ENCODE data around the gene ZNF568.

Gene ZNF568

DNA sequence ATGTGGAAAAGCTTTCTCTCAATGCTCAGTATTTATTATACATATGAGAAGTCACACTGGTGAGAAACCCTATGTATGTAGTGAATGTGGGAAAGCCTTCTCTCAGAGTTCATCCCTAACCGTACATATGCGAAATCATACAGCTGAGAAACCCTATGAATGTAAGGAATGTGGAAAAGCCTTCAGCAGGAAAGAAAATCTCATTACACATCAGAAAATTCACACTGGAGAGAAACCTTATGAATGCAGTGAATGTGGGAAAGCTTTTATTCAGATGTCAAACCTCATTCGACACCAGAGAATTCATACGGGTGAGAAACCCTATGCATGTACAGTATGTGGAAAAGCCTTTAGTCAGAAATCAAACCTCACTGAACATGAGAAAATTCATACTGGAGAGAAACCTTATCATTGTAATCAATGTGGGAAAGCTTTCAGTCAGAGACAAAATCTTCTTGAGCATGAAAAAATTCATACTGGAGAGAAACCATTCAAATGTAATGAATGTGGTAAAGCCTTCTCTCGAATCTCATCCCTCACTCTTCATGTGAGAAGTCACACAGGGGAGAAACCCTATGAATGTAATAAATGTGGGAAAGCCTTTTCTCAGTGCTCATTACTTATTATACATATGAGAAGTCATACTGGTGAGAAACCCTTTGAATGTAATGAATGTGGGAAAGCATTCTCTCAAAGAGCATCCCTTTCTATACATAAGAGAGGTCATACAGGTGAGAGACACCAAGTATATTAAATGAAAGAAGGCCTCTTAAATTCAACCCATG is 34.4 kb downstream of the ZNF568 start:
- DNase-seq (no peak), ATAC-seq (ENCODE audit: insufficient read depth, low read depth) (no peak)
- Histone ChIP-seq H3K9me3 (ENCODE audit: insufficient read depth, low read length, severe bottlenecking) (peaks cover 26% of the 10 kb centered on the region), H3K27ac (ENCODE audit: low read length) (no peak overlapping the region), H3K79me2 (ENCODE audit: insufficient read depth, low read length) (no peaks in the 10 kb centered on the region), H4K20me1 (ENCODE audit: insufficient read depth, low read length) (no peaks in the 10 kb centered on the region), H3K9ac (ENCODE audit: low read depth, low read length) (no peak overlapping the region), H2AFZ (ENCODE audit: low read depth, low read length) (no peak overlapping the region), H3K4me3 (ENCODE audit: low read depth in 1 of 2, low read length in 2 of 2) (no peak overlapping the region), H3K4me2 (ENCODE audit: insufficient read depth, low read length) (no peak overlapping the region), H3K4me1 (ENCODE audit: insufficient read depth, low read length) (no peaks in the 10 kb centered on the region), H3K36me3 (ENCODE audit: insufficient read depth, low read length) (peaks cover 43% of the 10 kb centered on the region), H3K27me3 (ENCODE audit: insufficient read depth, low read length, poor library complexity) (no peaks in the 10 kb centered on the region)
- TF ChIP-seq CTCF (IDR thresholded peaks at IDR 0.05; ENCODE audit: borderline replicate concordance, extremely low read depth, low read length, poor library complexity, severe bottlenecking): no peak
- no peak for TF ChIP-seq EZH2 (IDR thresholded peaks at IDR 0.05; ENCODE audit: borderline replicate concordance, low read depth, low read length, severe bottlenecking)

DNA sequence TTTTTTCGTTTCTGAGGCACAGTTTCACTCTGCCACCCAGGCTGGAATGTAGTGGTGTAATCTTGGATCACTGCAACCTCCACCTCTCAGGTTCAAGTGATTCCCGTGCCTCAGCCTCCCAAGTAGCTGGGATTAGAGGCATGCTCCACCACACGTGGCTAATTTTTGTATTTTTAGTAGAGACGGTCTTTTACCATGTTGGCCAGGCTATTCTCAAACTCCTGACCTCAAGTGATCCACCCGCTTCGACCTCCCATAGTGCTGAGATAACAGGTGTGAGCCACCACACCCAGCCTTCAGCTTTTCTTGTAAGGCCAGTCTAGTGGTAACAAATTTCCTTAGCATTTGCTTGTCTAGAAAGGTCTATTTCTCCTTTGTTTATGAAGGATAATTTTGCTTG is 46.2 kb downstream of the ZNF568 start:
- Histone ChIP-seq H2AFZ (ENCODE audit: low read depth, low read length) (no peak overlapping the region), H3K9me3 (ENCODE audit: insufficient read depth, low read length, severe bottlenecking) (peaks cover 2% of the 10 kb centered on the region), H3K36me3 (ENCODE audit: insufficient read depth, low read length) (no peaks in the 10 kb centered on the region), H3K79me2 (ENCODE audit: insufficient read depth, low read length) (no peaks in the 10 kb centered on the region), H3K4me3 (ENCODE audit: low read depth in 1 of 2, low read length in 2 of 2) (no peak overlapping the region), H3K27ac (ENCODE audit: low read length) (no peak overlapping the region), H3K4me2 (ENCODE audit: insufficient read depth, low read length) (no peak overlapping the region), H4K20me1 (ENCODE audit: insufficient read depth, low read length) (no peaks in the 10 kb centered on the region), H3K4me1 (ENCODE audit: insufficient read depth, low read length) (no peaks in the 10 kb centered on the region), H3K9ac (ENCODE audit: low read depth, low read length) (no peak overlapping the region), H3K27me3 (ENCODE audit: insufficient read depth, low read length, poor library complexity) (no peaks in the 10 kb centered on the region)
- TF ChIP-seq EZH2 (IDR thresholded peaks at IDR 0.05; ENCODE audit: borderline replicate concordance, low read depth, low read length, severe bottlenecking) (no peak), CTCF (IDR thresholded peaks at IDR 0.05; ENCODE audit: borderline replicate concordance, extremely low read depth, low read length, poor library complexity, severe bottlenecking) (no peak)
- DNase-seq (no peak), ATAC-seq (ENCODE audit: insufficient read depth, low read depth) (no peak)

GRCh38 chr19:36963280-36963679 is 47.1 kb downstream of the ZNF568 start:
- Histone ChIP-seq H3K4me1 (ENCODE audit: insufficient read depth, low read length) (no peaks in the 10 kb centered on the region), H3K27me3 (ENCODE audit: insufficient read depth, low read length, poor library complexity) (no peaks in the 10 kb centered on the region), H3K27ac (ENCODE audit: low read length) (no peak overlapping the region), H3K79me2 (ENCODE audit: insufficient read depth, low read length) (no peaks in the 10 kb centered on the region), H2AFZ (ENCODE audit: low read depth, low read length) (no peak overlapping the region), H3K36me3 (ENCODE audit: insufficient read depth, low read length) (no peaks in the 10 kb centered on the region), H3K9ac (ENCODE audit: low read depth, low read length) (no peak overlapping the region), H3K4me3 (ENCODE audit: low read depth in 1 of 2, low read length in 2 of 2) (no peak overlapping the region), H3K4me2 (ENCODE audit: insufficient read depth, low read length) (no peak overlapping the region), H4K20me1 (ENCODE audit: insufficient read depth, low read length) (no peaks in the 10 kb centered on the region), H3K9me3 (ENCODE audit: insufficient read depth, low read length, severe bottlenecking) (peaks cover 2% of the 10 kb centered on the region)
- TF ChIP-seq CTCF (IDR thresholded peaks at IDR 0.05; ENCODE audit: borderline replicate concordance, extremely low read depth, low read length, poor library complexity, severe bottlenecking): no peak
- TF ChIP-seq EZH2 (IDR thresholded peaks at IDR 0.05; ENCODE audit: borderline replicate concordance, low read depth, low read length, severe bottlenecking): no peak
- ATAC-seq (ENCODE audit: insufficient read depth, low read depth) (no peak), DNase-seq (no peak)
